GM12878 (cell line): ENCODE measurements around the gene VEPH1. TPM values are rescaled to one million over a fixed set of nuclear protein-coding genes. Genes with fewer than 3 reads are reported as not detected.

Source experiments
- ATAC-seq: fragments of 200-7000 bp; cut with Tn5 transposase; 3 replicates; pipeline ENCODE4 v1.9.1; 2020; ENCODE audit warnings: mild to moderate bottlenecking, moderate library complexity
- BruUV-seq: library from RNA; stranded (reverse); fragments of 400-500 nt; replicated peaks from 2 replicates; lab custom pipeline; 2021; lab: Mats Ljungman, UMichigan
- CTCF ChIA-PET: fragments of 300-600 bp; sonication (Branson Sonifier 250); formaldehyde crosslinking; extraction: SDS; loops from one replicate; lab custom pipeline; 2021; ENCODE audit warnings: inconsistent platforms; lab: Yijun Ruan, JAX
- POLR2A ChIA-PET: fragments of 350-600 bp; formaldehyde crosslinking; extraction: SDS; loops from one replicate; lab custom pipeline; 2021; ENCODE audit warnings: inconsistent platforms; lab: Charles Lee
- RAD21 ChIA-PET: fragments of 300-600 bp; sonication (Branson Sonifier 250); formaldehyde crosslinking; loops from one replicate; lab custom pipeline; 2023; ENCODE audit warnings: antibody characterized with exemption; ENCODE audit not compliant: unreplicated experiment; lab: Charles Lee
- SMC1A ChIA-PET: fragments of 300-600 bp; sonication (Branson Sonifier 250); formaldehyde crosslinking; loops from one replicate; lab custom pipeline; 2023; ENCODE audit not compliant: unreplicated experiment, uncharacterized antibody; lab: Charles Lee
- DNase-seq: peaks from one replicate; pipeline ENCODE4 v3.0.0-alpha.2; 2011; ENCODE audit warnings: low read depth, low spot score
- FAIRE-seq: peaks from 3 replicates; lab custom pipeline; 2011; peaks lifted over from hg19 to GRCh38; lab: Jason Lieb, UNC
- H2AFZ ChIP-seq: 2 replicates; pipeline ENCODE4 v1.6.0; 2011; ENCODE audit warnings: low read depth, low read length, control low read depth; ENCODE audit not compliant: control insufficient read depth
- H3K27ac ChIP-seq: 2 replicates; pipeline ENCODE4 v1.5.1; 2011; ENCODE audit warnings: control low read depth; ENCODE audit not compliant: control insufficient read depth, insufficient read depth
- H3K27me3 ChIP-seq, 2 experiments: replicated peaks in 1 of 2; 2 replicates each; pipeline versions ENCODE4 v1.6.0 to v1.6.1; 2011; ENCODE audit warnings: low read length in 1 of 2; ENCODE audit not compliant: control insufficient read depth in 2 of 2, insufficient read depth in 2 of 2
- H3K36me3 ChIP-seq, 2 experiments: 2 replicates each; pipeline ENCODE4 v1.5.1; 2011; ENCODE audit warnings: low read length in 1 of 2; ENCODE audit not compliant: control insufficient read depth in 2 of 2, insufficient read depth in 2 of 2
- H3K4me1 ChIP-seq: 2 replicates; pipeline ENCODE4 v1.6.1; 2011; ENCODE audit warnings: mild to moderate bottlenecking, low read length, moderate library complexity, mixed read lengths; ENCODE audit not compliant: control insufficient read depth, insufficient read depth
- H3K4me2 ChIP-seq: 2 replicates; pipeline ENCODE4 v1.6.0; 2011; ENCODE audit warnings: control low read depth; ENCODE audit not compliant: control insufficient read depth, insufficient read depth
- H3K4me3 ChIP-seq: fragments of 200-600 bp; sonication (generic); 2 replicates; pipeline ENCODE4 v1.5.1; 2016
- H3K79me2 ChIP-seq: 2 replicates; pipeline ENCODE4 v1.6.0; 2011; ENCODE audit warnings: low read length; ENCODE audit not compliant: control insufficient read depth, insufficient read depth
- H3K9ac ChIP-seq: 2 replicates; pipeline ENCODE4 v1.8.0; 2011; ENCODE audit warnings: low read length, control low read depth, mixed read lengths; ENCODE audit not compliant: control insufficient read depth, insufficient read depth
- H3K9me3 ChIP-seq: replicated peaks from 3 replicates; pipeline ENCODE4 v1.5.1; 2011; ENCODE audit warnings: mild to moderate bottlenecking, low read length; ENCODE audit not compliant: control insufficient read depth, insufficient read depth
- H4K20me1 ChIP-seq: 2 replicates; pipeline ENCODE4 v1.6.0; 2011; ENCODE audit not compliant: control insufficient read depth, insufficient read depth
- EP300 ChIP-seq, 2 experiments: fragments of 150-350 bp in 1 of 2; IDR thresholded peaks; 2 replicates each; pipeline ENCODE4 v1.6.1; 2011 to 2012; ENCODE audit warnings: low read depth in 2 of 2, low read length in 2 of 2, borderline replicate concordance in 1 of 2, improper control_type of control experiment in 1 of 2, inconsistent platforms in 1 of 2; ENCODE audit not compliant: control insufficient read depth in 1 of 2
- KAT2A ChIP-seq: conservative IDR thresholded peaks from 2 replicates; pipeline ENCODE4 v1.6.1; 2011; ENCODE audit warnings: low read depth, low read length; ENCODE audit not compliant: control insufficient read depth
- LARP7 ChIP-seq: fragments of 450-650 bp; IDR thresholded peaks from 2 replicates; pipeline ENCODE4 v1.6.1; 2017; ENCODE audit warnings: mild to moderate bottlenecking
- NBN ChIP-seq: fragments of 450-650 bp; IDR thresholded peaks from 2 replicates; pipeline ENCODE4 v1.6.1; 2016
- RUNX3 ChIP-seq: IDR thresholded peaks from 2 replicates; pipeline ENCODE4 v1.6.1; 2012; ENCODE audit warnings: low read length, inconsistent platforms
- SUPT20H ChIP-seq: IDR thresholded peaks from 2 replicates; pipeline ENCODE4 v1.6.1; 2011; ENCODE audit warnings: low read depth, mild to moderate bottlenecking, low read length, moderate library complexity, borderline replicate concordance; ENCODE audit not compliant: control insufficient read depth
- TBL1XR1 ChIP-seq: IDR thresholded peaks from 2 replicates; pipeline ENCODE4 v1.6.1; 2012; ENCODE audit warnings: low read depth, low read length, improper control_type of control experiment
- TCF3 ChIP-seq: IDR thresholded peaks from 2 replicates; pipeline ENCODE4 v1.6.1; 2012; ENCODE audit warnings: low read depth, mild to moderate bottlenecking, low read length, borderline replicate concordance; ENCODE audit not compliant: insufficient read depth
- WRNIP1 ChIP-seq: IDR thresholded peaks from 2 replicates; pipeline ENCODE4 v1.6.1; 2011; ENCODE audit warnings: low read depth, low read length, improper control_type of control experiment, borderline replicate concordance
- WGBS: methylation state at CpG from one replicate; pipeline ENCODE4 v1.1.6; 2016; ENCODE audit warnings: low lambda C conversion rate; ENCODE audit not compliant: insufficient replicate concordance, insufficient coverage; ENCODE audit errors: missing lambda C conversion rate; 5-methylcytosine and 5-hydroxymethylcytosine counted together
- in situ Hi-C: fragments of 300-500 bp; cut with MboI; formaldehyde crosslinking; loops from 9 replicates; pipeline ENCODE4 v1.14.3; 2018; ENCODE audit warnings: mixed read lengths
- intact Hi-C: fragments of 100-400 bp; cut with micrococcal nuclease; formaldehyde crosslinking; loops from one replicate; pipeline ENCODE4 v1.14.2; 2022; ENCODE audit not compliant: unreplicated experiment
- polyA plus RNA-seq, 11 experiments: library from polyadenylated mRNA; depleted of rRNA in 4 of 11; unstranded in 6 of 11; stranded (reverse) in 5 of 11; fragments of >200 nt; fragmentation: Nextera tagmentation in 4 of 11; fragmentation: Illumina TruSeq in 1 of 11; extraction: Ambion mirVana in 4 of 11; extraction: Trizol in 1 of 11; gene quantifications; 1 replicate in 1 of 11; 2 replicates in 10 of 11; pipeline versions ENCODE4 v1.2.1 to v1.2.3, GENCODE V29; 2011 to 2016; ENCODE audit warnings: inconsistent platforms in 2 of 11, missing spikeins in 2 of 11, low read depth in 1 of 11
- total RNA-seq, 4 experiments: library from RNA; depleted of rRNA in 3 of 4; stranded (reverse); fragments of >200 nt in 3 of 4; fragmentation: Illumina TruSeq in 1 of 4; extraction: Trizol in 1 of 4; gene quantifications; 2 replicates each; pipeline versions ENCODE4 v1.2.1 to v1.2.3, GENCODE V29; 2013 to 2021
- TF ChIP-seq, protein P1 (sequence below): fragments of 450-650 bp; IDR thresholded peaks from 2 replicates; pipeline ENCODE4 v1.6.1; 2017; ENCODE audit warnings: mild to moderate bottlenecking, moderate library complexity
- TF ChIP-seq, protein P2 (sequence below): fragments of 450-650 bp; IDR thresholded peaks from 2 replicates; pipeline ENCODE4 v1.6.1; 2017; ENCODE audit warnings: mild to moderate bottlenecking

VEPH1 gene
- total and polyA plus RNA-seq, 10 of the 15 experiments (the other 5 are each of a cell fraction or from before 2014, with no cell fraction given) = 0.04 to 0.26 (median 0.17) TPM; not detected in 7

DNA sequence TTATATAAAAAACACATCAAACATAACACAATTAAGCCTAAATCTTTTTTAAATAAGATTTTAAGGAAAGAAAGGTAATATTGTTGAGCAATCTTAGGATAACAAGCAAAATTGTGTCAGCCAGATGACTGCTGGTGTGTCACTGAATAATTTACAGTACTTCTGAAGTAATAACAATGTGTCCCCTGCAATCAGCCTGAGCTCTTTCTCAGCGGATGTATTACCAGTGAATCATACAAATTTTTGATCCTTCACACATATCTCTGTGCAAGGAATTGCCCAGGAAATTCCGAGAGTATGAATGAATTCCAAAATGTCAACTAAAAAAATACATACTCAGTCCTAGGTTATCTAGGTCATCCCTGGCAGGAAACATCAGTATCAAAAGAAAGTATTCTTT is 143.2 kb downstream of the VEPH1 start:
- H3K36me3 ChIP-seq = no peaks in the 10 kb centered on the region
- no peak for ATAC-seq
- intact Hi-C loops (no loop called here), in situ Hi-C loops (no loop called here)
- TF ChIP-seq TCF3 = no peak
- no peak for TF ChIP-seq KAT2A
- no peaks in the 10 kb centered on the region for H3K27me3 ChIP-seq
- no peaks in the 10 kb centered on the region for H3K4me1 ChIP-seq
- RAD21 ChIA-PET = no interaction called here
- no peaks in the 10 kb centered on the region for H3K79me2 ChIP-seq
- SMC1A ChIA-PET = no interaction called here
- CTCF ChIA-PET = no interaction called here
- no peaks in the 10 kb centered on the region for H3K9me3 ChIP-seq
- POLR2A ChIA-PET = no interaction called here
- H3K27ac ChIP-seq = no peak overlapping the region
- no peak overlapping the region for H2AFZ ChIP-seq
- H3K4me2 ChIP-seq = no peak overlapping the region
- no peak overlapping the region for H3K4me3 ChIP-seq
- WGBS = 0% methylated on average over 2 of the region's 2 CpGs
- no peak overlapping the region for H3K9ac ChIP-seq
- no peak for FAIRE-seq
- DNase-seq = no peak
- BruUV-seq = no TSS peak
- H4K20me1 ChIP-seq = no peaks in the 10 kb centered on the region

DNA sequence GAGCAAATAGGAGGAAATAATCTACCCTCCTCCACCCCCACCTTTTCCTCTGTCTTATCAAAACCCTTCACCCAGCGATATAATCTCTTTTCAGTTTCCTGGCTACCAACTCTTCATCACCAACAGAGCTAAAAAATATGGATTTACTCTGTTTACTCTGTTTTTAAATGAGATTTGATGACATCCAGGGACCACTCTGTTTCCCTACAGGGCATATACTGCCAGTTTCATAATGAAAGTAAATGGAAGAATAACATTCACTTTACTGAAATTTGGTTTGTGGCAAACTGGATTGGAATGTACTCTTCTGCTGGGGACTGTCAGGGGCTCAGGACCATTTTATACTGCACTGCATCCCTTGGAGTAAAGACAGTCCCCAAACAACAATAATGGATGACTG is 146.7 kb downstream of the VEPH1 start:
- POLR2A ChIA-PET = no interaction called here
- CTCF ChIA-PET = no interaction called here
- Histone ChIP-seq H3K9me3 (no peaks in the 10 kb centered on the region), H3K4me1 (no peaks in the 10 kb centered on the region), H3K27ac (no peak overlapping the region), H3K79me2 (no peaks in the 10 kb centered on the region), H3K36me3 (no peaks in the 10 kb centered on the region), H2AFZ (no peak overlapping the region), H3K9ac (no peak overlapping the region), H4K20me1 (no peaks in the 10 kb centered on the region), H3K4me2 (no peak overlapping the region), H3K27me3 (no peaks in the 10 kb centered on the region; a peak in 2 of 4 replicates), H3K4me3 (no peak overlapping the region)
- RAD21 ChIA-PET = no interaction called here
- DNase-seq (no peak), FAIRE-seq (no peak), ATAC-seq (no peak)
- BruUV-seq = no TSS peak
- WGBS = 0% methylated on average over 1 of the region's 1 CpG
- in situ Hi-C loops (no loop called here), intact Hi-C loops (loop anchor here (10.0 kb wide), 1 partner anchor 138 kb away; no protein-coding TSS in a partner anchor)
- SMC1A ChIA-PET = interaction anchor here (0.5 to 0.7 kb wide), 2 partner anchors 49 to 1394 kb away, joined by 3 read pairs; no protein-coding TSS in a partner anchor
- TF ChIP-seq NBN (no peak), LARP7 (no peak), EP300 (IDR thresholded peaks at IDR 0.05; ENCODE audit: borderline replicate concordance in 1 of 2, control insufficient read depth in 1 of 2, low read depth in 2 of 2, low read length in 2 of 2) (no peak), SUPT20H (no peak), TBL1XR1 (no peak), WRNIP1 (no peak), RUNX3 (no peak)
- TF ChIP-seq, protein P1, sequence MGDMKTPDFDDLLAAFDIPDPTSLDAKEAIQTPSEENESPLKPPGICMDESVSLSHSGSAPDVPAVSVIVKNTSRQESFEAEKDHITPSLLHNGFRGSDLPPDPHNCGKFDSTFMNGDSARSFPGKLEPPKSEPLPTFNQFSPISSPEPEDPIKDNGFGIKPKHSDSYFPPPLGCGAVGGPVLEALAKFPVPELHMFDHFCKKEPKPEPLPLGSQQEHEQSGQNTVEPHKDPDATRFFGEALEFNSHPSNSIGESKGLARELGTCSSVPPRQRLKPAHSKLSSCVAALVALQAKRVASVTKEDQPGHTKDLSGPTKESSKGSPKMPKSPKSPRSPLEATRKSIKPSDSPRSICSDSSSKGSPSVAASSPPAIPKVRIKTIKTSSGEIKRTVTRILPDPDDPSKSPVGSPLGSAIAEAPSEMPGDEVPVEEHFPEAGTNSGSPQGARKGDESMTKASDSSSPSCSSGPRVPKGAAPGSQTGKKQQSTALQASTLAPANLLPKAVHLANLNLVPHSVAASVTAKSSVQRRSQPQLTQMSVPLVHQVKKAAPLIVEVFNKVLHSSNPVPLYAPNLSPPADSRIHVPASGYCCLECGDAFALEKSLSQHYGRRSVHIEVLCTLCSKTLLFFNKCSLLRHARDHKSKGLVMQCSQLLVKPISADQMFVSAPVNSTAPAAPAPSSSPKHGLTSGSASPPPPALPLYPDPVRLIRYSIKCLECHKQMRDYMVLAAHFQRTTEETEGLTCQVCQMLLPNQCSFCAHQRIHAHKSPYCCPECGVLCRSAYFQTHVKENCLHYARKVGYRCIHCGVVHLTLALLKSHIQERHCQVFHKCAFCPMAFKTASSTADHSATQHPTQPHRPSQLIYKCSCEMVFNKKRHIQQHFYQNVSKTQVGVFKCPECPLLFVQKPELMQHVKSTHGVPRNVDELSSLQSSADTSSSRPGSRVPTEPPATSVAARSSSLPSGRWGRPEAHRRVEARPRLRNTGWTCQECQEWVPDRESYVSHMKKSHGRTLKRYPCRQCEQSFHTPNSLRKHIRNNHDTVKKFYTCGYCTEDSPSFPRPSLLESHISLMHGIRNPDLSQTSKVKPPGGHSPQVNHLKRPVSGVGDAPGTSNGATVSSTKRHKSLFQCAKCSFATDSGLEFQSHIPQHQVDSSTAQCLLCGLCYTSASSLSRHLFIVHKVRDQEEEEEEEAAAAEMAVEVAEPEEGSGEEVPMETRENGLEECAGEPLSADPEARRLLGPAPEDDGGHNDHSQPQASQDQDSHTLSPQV = no peak
- TF ChIP-seq, protein P2, sequence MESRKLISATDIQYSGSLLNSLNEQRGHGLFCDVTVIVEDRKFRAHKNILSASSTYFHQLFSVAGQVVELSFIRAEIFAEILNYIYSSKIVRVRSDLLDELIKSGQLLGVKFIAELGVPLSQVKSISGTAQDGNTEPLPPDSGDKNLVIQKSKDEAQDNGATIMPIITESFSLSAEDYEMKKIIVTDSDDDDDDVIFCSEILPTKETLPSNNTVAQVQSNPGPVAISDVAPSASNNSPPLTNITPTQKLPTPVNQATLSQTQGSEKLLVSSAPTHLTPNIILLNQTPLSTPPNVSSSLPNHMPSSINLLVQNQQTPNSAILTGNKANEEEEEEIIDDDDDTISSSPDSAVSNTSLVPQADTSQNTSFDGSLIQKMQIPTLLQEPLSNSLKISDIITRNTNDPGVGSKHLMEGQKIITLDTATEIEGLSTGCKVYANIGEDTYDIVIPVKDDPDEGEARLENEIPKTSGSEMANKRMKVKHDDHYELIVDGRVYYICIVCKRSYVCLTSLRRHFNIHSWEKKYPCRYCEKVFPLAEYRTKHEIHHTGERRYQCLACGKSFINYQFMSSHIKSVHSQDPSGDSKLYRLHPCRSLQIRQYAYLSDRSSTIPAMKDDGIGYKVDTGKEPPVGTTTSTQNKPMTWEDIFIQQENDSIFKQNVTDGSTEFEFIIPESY = no peak
